Choroid plexus epithelial cell (primary cell): ENCODE results near the gene PDK2.

Source experiments
- DNase-seq: peaks from one replicate; pipeline ENCODE4 v3.0.0-alpha.2; 2010; ENCODE audit warnings: low read depth
- H3K4me3 ChIP-seq: 2 replicates; pipeline ENCODE4 v1.5.1; 2011; ENCODE audit warnings: low read depth, mild to moderate bottlenecking, control low read depth, low read length, moderate library complexity
- CTCF ChIP-seq: conservative IDR thresholded peaks from 2 replicates; pipeline ENCODE4 v1.5.1; 2011; ENCODE audit warnings: low read depth, mild to moderate bottlenecking, control low read depth, inconsistent platforms, low read length, moderate library complexity

Gene PDK2

GRCh38 chr17:50109785-50110184 is 14.6 kb downstream of the PDK2 start:
- H3K4me3 ChIP-seq, result no peak overlapping the region
- no peak for TF ChIP-seq CTCF
- DNase-seq, result no peak

- no peak for TF ChIP-seq CTCF
- DNase-seq, result no peak
- H3K4me3 ChIP-seq, result no peak overlapping the region
These were observed 15.6 kb downstream of the PDK2 start for GRCh38 chr17:50110591-50111349.

- no peak overlapping the region for H3K4me3 ChIP-seq
- peak; percentile 7 for TF ChIP-seq CTCF
- DNase-seq, result no peak
These were observed 16.8 kb downstream of the PDK2 start for GRCh38 chr17:50111673-50112655.

GRCh38 chr17:50112694-50113093 is 17.5 kb downstream of the PDK2 start:
- TF ChIP-seq CTCF, result no peak
- H3K4me3 ChIP-seq, result no peak overlapping the region
- no peak for DNase-seq

GRCh38 chr17:50113624-50114320 is 18.6 kb downstream of the PDK2 start:
- no peak for TF ChIP-seq CTCF
- H3K4me3 ChIP-seq, result no peak overlapping the region
- no peak for DNase-seq

- no peak for DNase-seq
- TF ChIP-seq CTCF, result no peak
- H3K4me3 ChIP-seq, result no peak overlapping the region
These were observed 19.2 kb downstream of the PDK2 start for GRCh38 chr17:50114401-50114800.
